Esophagus squamous epithelium (tissue), 5 donors: Measurements from ENCODE around the gene ZNF878. TPM values are rescaled to one million over a fixed set of nuclear protein-coding genes. Genes with fewer than 3 reads are reported as not detected.
A peak's percentile ranks its signal among the peaks of the same experiment; 100 is the strongest.

Experiments
- DNase-seq: peaks from one replicate; lab custom pipeline; 2025; lab: John Stamatoyannopoulos, UW
- H3K27ac ChIP-seq, 4 donors: fragments of 200-600 bp; sonication (generic); one replicate each; pipeline ENCODE4 v1.5.1; 2016 to 2019; ENCODE audit warnings: mild to moderate bottlenecking in 1 of 4
- H3K27me3 ChIP-seq, 4 donors: fragments of 200-600 bp; sonication (generic); 1 replicate in 3 of 4; 2 replicates in 1 of 4; pipeline versions ENCODE4 v1.5.1 to v1.6.0; 2017 to 2021; ENCODE audit warnings: antibody characterized with exemption in 1 of 4
- H3K36me3 ChIP-seq, 3 donors: fragments of 200-600 bp; sonication (generic); one replicate each; pipeline ENCODE4 v1.5.1; 2016 to 2019
- H3K4me1 ChIP-seq, 3 donors: fragments of 200-600 bp; sonication (generic); one replicate each; pipeline ENCODE4 v1.5.1; 2017 to 2019
- H3K4me3 ChIP-seq, 4 donors: fragments of 200-600 bp; sonication (generic); 1 replicate in 3 of 4; 2 replicates in 1 of 4; pipeline ENCODE4 v1.5.1; 2016 to 2019; ENCODE audit warnings: mild to moderate bottlenecking in 2 of 4, moderate library complexity in 1 of 4
- H3K9me3 ChIP-seq, 3 donors: fragments of 200-600 bp; sonication (generic); one replicate each; pipeline ENCODE4 v1.5.1; 2016 to 2019
- CTCF ChIP-seq, 6 experiments: fragments of 450-650 bp in 4 of 6; fragments of 200-600 bp in 2 of 6; sonication (generic) in 2 of 6; IDR thresholded peaks; one replicate each; pipeline ENCODE4 v1.5.1; 2016 to 2019; ENCODE audit warnings: antibody characterized with exemption in 6 of 6, mild to moderate bottlenecking in 4 of 6, moderate library complexity in 4 of 6
- POLR2A ChIP-seq, 4 donors: fragments of 450-650 bp; IDR thresholded peaks; one replicate each; pipeline ENCODE4 v1.6.1; 2017; ENCODE audit warnings: antibody characterized with exemption in 4 of 4, mild to moderate bottlenecking in 4 of 4, moderate library complexity in 3 of 4
- WGBS, 2 donors: methylation state at CpG; one replicate each; pipeline ENCODE4 v1.1.5; 2018; 5-methylcytosine and 5-hydroxymethylcytosine counted together
- intact Hi-C: fragments of 100-400 bp; cut with DNase I; formaldehyde crosslinking; loops from one replicate; pipeline ENCODE4 v1.15.0; 2022
- total RNA-seq, 4 donors: library from RNA; depleted of rRNA; stranded (reverse); fragments of >200 nt; gene quantifications; one replicate each; pipeline ENCODE4 v1.1.0, GENCODE V29; 2016
- donor health status: DM: yes; HTN: yes; CAD: no.

ZNF878 gene
- total RNA-seq, 4 donors from 2014 or later, result 0.38 to 0.66 (median 0.47) TPM; not detected in 1

GRCh38 chr19:12047868-12048267 lies 4.9 kb downstream of the ZNF878 start:
- 100% methylated on average over 2 of the region's 2 CpGs for WGBS, 2 donors
- Histone ChIP-seq H3K27me3 (no peaks in the 10 kb centered on the region), H3K27ac (no peak overlapping the region), H3K4me1 (peaks cover 5 to 14% (median 12%) of the 10 kb centered on the region in 3 donors), H3K9me3 (peaks cover 0 to 40% (median 27%) of the 10 kb centered on the region in 3 donors), H3K36me3 (peaks cover 0 to 24% (median 0%) of the 10 kb centered on the region in 3 donors), H3K4me3 (no peak overlapping the region)
- TF ChIP-seq CTCF (IDR thresholded peaks at IDR 0.05) (no peak), POLR2A (IDR thresholded peaks at IDR 0.05) (no peak)
- DNase-seq, result no peak
- intact Hi-C loops, result no loop called here

- no peaks in the 10 kb centered on the region for H3K27me3 ChIP-seq
- no peaks in the 10 kb centered on the region for H3K4me1 ChIP-seq
- TF ChIP-seq POLR2A (IDR thresholded peaks at IDR 0.05) (no peak), CTCF (IDR thresholded peaks at IDR 0.05) (no peak)
- 82 to 98% methylated on average over 5 of the region's 5 CpGs for WGBS, 2 donors
- no peak for DNase-seq
- peaks cover 0 to 61% (median 27%) of the 10 kb centered on the region in 3 donors for H3K9me3 ChIP-seq
- H3K27ac ChIP-seq, result no peak overlapping the region
- peaks cover 0 to 24% (median 0%) of the 10 kb centered on the region in 3 donors for H3K36me3 ChIP-seq
- intact Hi-C loops, result no loop called here
- no peak overlapping the region for H3K4me3 ChIP-seq
Measured at GRCh38 chr19:12043752-12044422, 8.9 kb downstream of the ZNF878 start.

GRCh38 chr19:12042893-12043292 lies 9.9 kb downstream of the ZNF878 start:
- TF ChIP-seq CTCF (IDR thresholded peaks at IDR 0.05), result no peak
- no peak for TF ChIP-seq POLR2A (IDR thresholded peaks at IDR 0.05)
- Histone ChIP-seq H3K9me3 (peaks cover 0 to 61% (median 27%) of the 10 kb centered on the region in 3 donors), H3K4me3 (no peak overlapping the region), H3K27ac (no peak overlapping the region), H3K27me3 (no peaks in the 10 kb centered on the region), H3K4me1 (no peaks in the 10 kb centered on the region), H3K36me3 (peaks cover 0 to 24% (median 0%) of the 10 kb centered on the region in 3 donors)
- DNase-seq, result no peak
- intact Hi-C loops, result no loop called here

GRCh38 chr19:12035220-12036172 lies 17.3 kb downstream of the ZNF878 start, which contains the start of gene ZNF433:
Gene ZNF433 (minus strand): TSS chr19:12035679. CDS start chr19:12035539, 140 bp downstream.
- 0 to 7% methylated on average over 12 to 23 of the region's 68 CpGs for WGBS, 2 donors
- peaks cover 0 to 2% (median 0%) of the 10 kb centered on the region in 3 donors for H3K36me3 ChIP-seq
- intact Hi-C loops, result no loop called here
- no peaks in the 10 kb centered on the region for H3K27me3 ChIP-seq
- peaks cover 0 to 1% (median 0%) of the 10 kb centered on the region in 3 donors for H3K9me3 ChIP-seq
- H3K4me1 ChIP-seq, result peaks cover 5 to 27% (median 13%) of the 10 kb centered on the region in 3 donors
- H3K27ac ChIP-seq, result peak within 1 kb of the TSS; percentile 91 to 95 (median 91)
- peak in 2 of 4 donors; percentile 19 to 68 for TF ChIP-seq POLR2A (IDR thresholded peaks at IDR 0.05)
- TF ChIP-seq CTCF (IDR thresholded peaks at IDR 0.05), result no peak
- DNase-seq, result no peak
- H3K4me3 ChIP-seq, result peak within 1 kb of the TSS; percentile 81 to 89 (median 85)
